Stimulated activated CD4-positive, alpha-beta T cell treated with anti-CD3 and anti-CD28 coated beads, Interleukin-1b, Interleukin-23, amount 100 ng/mL, for 1 hour (primary cell): Measurements from ENCODE around the gene OR4D1.

Source experiments
- DNase-seq, 2 donors: peaks; one replicate each; pipeline ENCODE4 v3.0.0-alpha.2; 2020; ENCODE audit warnings: low read depth in 2 of 2

OR4D1 gene

DNA sequence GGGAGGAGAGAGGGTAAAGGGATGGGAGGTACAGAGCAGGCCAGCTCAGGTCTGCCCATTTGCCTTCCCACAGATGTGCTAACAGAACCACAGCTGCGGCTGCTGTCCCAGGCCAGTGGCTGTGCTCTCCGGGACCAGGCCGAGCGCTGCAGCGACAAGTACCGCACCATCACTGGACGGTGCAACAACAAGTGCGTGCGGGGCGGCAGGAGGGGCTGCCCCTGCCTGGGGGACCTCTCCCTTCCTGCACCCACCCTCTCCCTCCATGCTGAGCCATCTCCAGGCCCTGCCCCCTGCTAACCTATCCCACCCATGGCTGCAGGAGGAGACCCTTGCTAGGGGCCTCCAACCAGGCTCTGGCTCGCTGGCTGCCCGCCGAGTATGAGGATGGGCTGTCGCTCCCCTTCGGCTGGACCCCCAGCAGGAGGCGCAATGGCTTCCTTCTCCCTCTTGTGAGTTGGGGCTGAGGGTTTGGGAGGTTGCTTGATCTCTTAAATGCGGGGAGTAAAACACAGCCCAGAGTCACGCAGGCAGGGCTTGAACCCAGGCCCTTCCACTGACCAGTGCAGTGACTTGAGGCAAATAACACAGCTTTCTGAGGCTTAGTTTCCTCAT lies 45.6 kb downstream of the OR4D1 start:
- no peak for DNase-seq

DNA sequence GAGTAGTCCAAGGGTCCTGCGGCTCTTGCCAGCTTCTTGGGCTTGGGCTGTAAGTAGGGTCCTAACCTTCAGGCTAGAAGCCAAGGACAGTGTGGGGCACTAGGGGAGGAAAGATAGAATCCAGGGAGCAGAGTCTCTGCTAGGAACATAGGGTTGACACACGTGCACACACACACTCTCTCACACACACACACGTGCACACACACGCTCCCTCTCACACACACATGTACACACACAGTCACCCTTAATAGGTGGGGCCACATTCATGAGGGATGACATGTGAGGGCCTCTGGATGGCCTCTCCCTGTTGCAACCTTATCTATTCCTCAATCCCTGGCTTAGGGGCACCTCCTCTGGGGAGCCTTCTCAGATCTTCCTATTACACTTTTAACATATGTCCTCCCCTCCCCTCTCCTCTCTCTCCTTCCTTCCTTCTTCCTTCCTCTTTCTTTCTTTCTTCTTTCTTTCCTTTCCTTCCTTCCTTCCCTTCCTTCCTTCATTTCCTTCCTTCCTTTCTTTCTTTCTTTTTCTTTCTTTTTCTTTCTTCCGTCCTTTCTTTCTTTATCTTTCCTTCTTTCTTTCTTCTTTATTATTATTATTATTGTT lies 47.4 kb downstream of the OR4D1 start:
- no peak for DNase-seq

GRCh38 chr17:58196610-58197009 lies 48.4 kb downstream of the OR4D1 start:
- DNase-seq: no peak

- peak in 1 of 2 donors; percentile 28 for DNase-seq
These were observed 51.9 kb downstream of the OR4D1 start for GRCh38 chr17:58200024-58200633.

DNA sequence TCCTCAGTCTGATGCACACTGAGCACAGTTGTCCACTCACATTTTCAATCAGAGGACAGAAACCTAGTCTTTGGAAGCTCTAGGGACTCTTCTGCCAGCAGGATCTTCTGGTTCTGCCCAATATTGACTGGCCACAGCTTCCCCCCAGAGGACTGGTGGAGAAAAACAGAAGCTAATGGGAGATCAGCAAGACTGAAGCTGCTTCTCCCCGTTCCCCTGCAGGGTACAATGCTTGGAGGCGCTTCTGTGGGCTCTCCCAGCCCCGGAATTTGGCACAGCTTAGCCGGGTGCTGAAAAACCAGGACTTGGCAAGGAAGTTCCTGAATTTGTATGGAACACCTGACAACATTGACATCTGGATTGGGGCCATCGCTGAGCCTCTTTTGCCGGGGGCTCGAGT lies 54.7 kb downstream of the OR4D1 start:
- DNase-seq: no peak

DNA sequence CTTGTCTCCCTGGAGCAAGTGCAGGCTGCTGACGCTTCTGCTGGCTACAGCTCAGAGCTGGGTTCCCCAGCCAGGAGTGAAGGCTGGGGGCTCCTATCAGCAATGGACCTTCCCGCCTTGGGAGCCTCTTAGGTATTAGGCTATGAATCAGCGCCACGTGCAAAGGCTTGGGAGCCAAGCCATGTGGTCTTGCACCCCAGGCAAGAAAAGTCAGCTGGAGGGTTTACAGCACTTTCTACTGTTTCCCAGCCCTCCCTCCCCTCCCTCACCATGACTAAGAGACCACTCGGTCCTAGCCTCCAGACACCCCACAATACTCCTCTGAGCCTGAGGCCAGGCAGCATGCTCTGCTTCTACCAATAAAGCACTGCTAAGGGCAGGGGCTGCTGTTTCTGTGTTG lies 56.6 kb downstream of the OR4D1 start:
- DNase-seq: no peak

DNA sequence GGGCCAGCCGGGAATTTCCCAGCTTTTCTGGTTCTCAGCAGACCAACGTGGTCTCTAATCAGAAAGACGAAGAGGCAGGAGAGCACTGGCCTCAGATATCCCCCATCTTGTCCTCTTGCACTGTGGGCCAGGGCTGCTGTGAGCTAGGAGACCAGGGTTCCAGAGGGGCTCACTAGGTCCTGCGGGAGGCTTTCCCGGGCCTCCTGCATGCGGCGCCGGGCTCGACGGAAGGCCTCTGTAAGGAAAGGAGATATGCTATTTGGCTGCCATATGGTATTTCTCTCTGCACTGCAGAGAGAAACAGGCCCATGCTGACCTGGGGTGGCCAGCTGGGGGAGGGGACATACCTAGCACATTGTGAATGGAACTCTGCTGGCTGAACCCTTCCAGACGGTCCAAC lies 57.8 kb downstream of the OR4D1 start:
- no peak for DNase-seq

GRCh38 chr17:58207451-58207850 lies 59.3 kb downstream of the OR4D1 start:
- DNase-seq: no peak

- no peak for DNase-seq
These were observed 60.2 kb downstream of the OR4D1 start for GRCh38 chr17:58208344-58208743.
